Measurements from ENCODE around the gene PCDHA13. TPM values are rescaled to one million over a fixed set of nuclear protein-coding genes. Genes with fewer than 3 reads are reported as not detected.

PCDHA13 gene
- total RNA-seq, 2 donors from 2014 or later, result 1.3 to 1.5 TPM

DNA sequence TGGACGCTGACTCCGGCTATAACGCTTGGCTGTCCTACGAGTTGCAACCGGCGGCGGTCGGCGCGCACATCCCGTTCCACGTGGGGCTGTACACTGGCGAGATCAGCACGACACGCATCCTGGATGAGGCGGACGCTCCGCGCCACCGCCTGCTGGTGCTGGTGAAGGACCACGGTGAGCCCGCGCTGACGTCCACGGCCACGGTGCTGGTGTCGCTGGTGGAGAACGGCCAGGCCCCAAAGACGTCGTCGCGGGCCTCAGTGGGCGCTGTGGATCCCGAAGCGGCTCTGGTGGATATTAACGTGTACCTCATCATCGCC, 4.7 kb upstream of the PCDHA13 start:
- no peak overlapping the region for H3K27ac ChIP-seq
- H3K4me1 ChIP-seq (replicated peaks), result no peaks in the 10 kb centered on the region
- H3K27me3 ChIP-seq (replicated peaks; ENCODE audit: insufficient read depth), result no peaks in the 10 kb centered on the region
- H3K36me3 ChIP-seq, result no peaks in the 10 kb centered on the region
- no peaks in the 10 kb centered on the region for H3K9me3 ChIP-seq
- TF ChIP-seq, protein P1, sequence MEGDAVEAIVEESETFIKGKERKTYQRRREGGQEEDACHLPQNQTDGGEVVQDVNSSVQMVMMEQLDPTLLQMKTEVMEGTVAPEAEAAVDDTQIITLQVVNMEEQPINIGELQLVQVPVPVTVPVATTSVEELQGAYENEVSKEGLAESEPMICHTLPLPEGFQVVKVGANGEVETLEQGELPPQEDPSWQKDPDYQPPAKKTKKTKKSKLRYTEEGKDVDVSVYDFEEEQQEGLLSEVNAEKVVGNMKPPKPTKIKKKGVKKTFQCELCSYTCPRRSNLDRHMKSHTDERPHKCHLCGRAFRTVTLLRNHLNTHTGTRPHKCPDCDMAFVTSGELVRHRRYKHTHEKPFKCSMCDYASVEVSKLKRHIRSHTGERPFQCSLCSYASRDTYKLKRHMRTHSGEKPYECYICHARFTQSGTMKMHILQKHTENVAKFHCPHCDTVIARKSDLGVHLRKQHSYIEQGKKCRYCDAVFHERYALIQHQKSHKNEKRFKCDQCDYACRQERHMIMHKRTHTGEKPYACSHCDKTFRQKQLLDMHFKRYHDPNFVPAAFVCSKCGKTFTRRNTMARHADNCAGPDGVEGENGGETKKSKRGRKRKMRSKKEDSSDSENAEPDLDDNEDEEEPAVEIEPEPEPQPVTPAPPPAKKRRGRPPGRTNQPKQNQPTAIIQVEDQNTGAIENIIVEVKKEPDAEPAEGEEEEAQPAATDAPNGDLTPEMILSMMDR (IDR thresholded peaks at IDR 0.05), result no peak
- TF ChIP-seq POLR2AphosphoS5 (IDR thresholded peaks at IDR 0.05) (no peak), POLR2A (IDR thresholded peaks at IDR 0.05) (no peak)
- 35% methylated on average over 12 of the region's 37 CpGs for WGBS
- no peak overlapping the region for H3K4me3 ChIP-seq
- DNase-seq (ENCODE audit: low spot score), result no peak
- intact Hi-C loops (cut with DNase I), result no loop called here

GRCh38 chr5:140882591-140882899, 621 bp downstream of the PCDHA13 start:
- intact Hi-C loops (cut with DNase I), result no loop called here
- DNase-seq (ENCODE audit: low spot score), result no peak
- 19% methylated on average over 12 of the region's 12 CpGs for WGBS
- H3K4me1 ChIP-seq (replicated peaks), result no peaks in the 10 kb centered on the region
- H3K27ac ChIP-seq, result no peak overlapping the region
- no peak overlapping the region for H3K4me3 ChIP-seq
- no peaks in the 10 kb centered on the region for H3K9me3 ChIP-seq
- TF ChIP-seq POLR2AphosphoS5 (IDR thresholded peaks at IDR 0.05) (no peak), POLR2A (IDR thresholded peaks at IDR 0.05) (no peak)
- TF ChIP-seq, protein P1 (IDR thresholded peaks at IDR 0.05), result no peak
- no peaks in the 10 kb centered on the region for H3K27me3 ChIP-seq (replicated peaks; ENCODE audit: insufficient read depth)
- H3K36me3 ChIP-seq, result no peaks in the 10 kb centered on the region

DNA sequence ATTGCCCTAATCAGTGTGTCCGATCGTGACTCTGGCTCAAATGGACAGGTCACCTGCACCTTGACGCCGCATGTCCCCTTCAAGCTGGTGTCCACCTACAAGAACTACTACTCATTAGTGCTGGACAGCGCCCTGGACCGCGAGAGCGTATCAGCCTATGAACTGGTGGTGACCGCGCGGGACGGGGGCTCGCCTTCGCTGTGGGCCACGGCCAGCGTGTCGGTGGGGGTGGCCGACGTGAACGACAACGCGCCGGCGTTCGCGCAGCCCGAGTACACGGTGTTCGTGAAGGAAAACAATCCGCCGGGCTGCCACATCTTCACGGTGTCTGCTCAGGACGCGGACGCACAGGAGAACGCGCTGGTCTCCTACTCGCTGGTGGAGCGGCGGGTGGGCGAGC, 1.4 kb downstream of the PCDHA13 start:
- H3K9me3 ChIP-seq, result no peaks in the 10 kb centered on the region
- H3K4me3 ChIP-seq, result no peak overlapping the region
- no peak for DNase-seq (ENCODE audit: low spot score)
- TF ChIP-seq, protein P1 (IDR thresholded peaks at IDR 0.05), result no peak
- no peak for TF ChIP-seq POLR2A (IDR thresholded peaks at IDR 0.05)
- 37% methylated on average over 41 of the region's 41 CpGs for WGBS
- intact Hi-C loops (cut with DNase I), result no loop called here
- no peaks in the 10 kb centered on the region for H3K4me1 ChIP-seq (replicated peaks)
- no peaks in the 10 kb centered on the region for H3K27me3 ChIP-seq (replicated peaks; ENCODE audit: insufficient read depth)
- no peak overlapping the region for H3K27ac ChIP-seq
- H3K36me3 ChIP-seq, result no peaks in the 10 kb centered on the region

GRCh38 chr5:140883927-140884697, 2.2 kb downstream of the PCDHA13 start:
- H3K9me3 ChIP-seq, result no peaks in the 10 kb centered on the region
- H3K36me3 ChIP-seq, result no peaks in the 10 kb centered on the region
- no peak for TF ChIP-seq POLR2A (IDR thresholded peaks at IDR 0.05)
- TF ChIP-seq POLR2AphosphoS5 (IDR thresholded peaks at IDR 0.05), result no peak
- TF ChIP-seq, protein P1 (IDR thresholded peaks at IDR 0.05), result no peak
- DNase-seq (ENCODE audit: low spot score), result no peak
- no peaks in the 10 kb centered on the region for H3K4me1 ChIP-seq (replicated peaks)
- H3K27ac ChIP-seq, result no peak overlapping the region
- no peaks in the 10 kb centered on the region for H3K27me3 ChIP-seq (replicated peaks; ENCODE audit: insufficient read depth)
- intact Hi-C loops (cut with DNase I), result no loop called here
- no peak overlapping the region for H3K4me3 ChIP-seq
- 38% methylated on average over 42 of the region's 79 CpGs for WGBS

DNA sequence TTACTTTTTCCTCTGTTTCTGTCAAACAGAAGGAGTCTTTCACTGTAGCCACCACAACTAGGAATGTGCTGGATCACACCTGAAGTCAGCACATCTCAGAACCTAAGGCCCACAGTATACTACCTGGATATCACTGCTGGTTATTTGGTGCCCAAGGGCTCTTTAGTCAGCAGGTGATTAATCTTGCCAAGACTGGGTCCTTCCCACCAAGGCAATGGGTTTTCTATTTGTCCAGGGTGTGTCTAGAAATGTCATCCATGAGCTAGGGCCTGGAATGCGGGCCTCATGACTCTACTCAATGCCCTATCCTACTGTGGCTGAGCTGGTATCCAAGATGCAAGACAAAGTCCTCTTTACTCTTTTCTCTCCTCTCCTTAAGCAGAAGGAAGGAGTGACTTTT, 34.4 kb downstream of the PCDHA13 start:
- H3K9me3 ChIP-seq, result no peaks in the 10 kb centered on the region
- no peak for DNase-seq (ENCODE audit: low spot score)
- 80% methylated on average over 1 of the region's 1 CpG for WGBS
- no peak overlapping the region for H3K27ac ChIP-seq
- no peaks in the 10 kb centered on the region for H3K27me3 ChIP-seq (replicated peaks; ENCODE audit: insufficient read depth)
- TF ChIP-seq POLR2AphosphoS5 (IDR thresholded peaks at IDR 0.05), result no peak
- TF ChIP-seq POLR2A (IDR thresholded peaks at IDR 0.05), result no peak
- TF ChIP-seq, protein P1 (IDR thresholded peaks at IDR 0.05), result no peak
- intact Hi-C loops (cut with DNase I), result no loop called here
- H3K36me3 ChIP-seq, result no peaks in the 10 kb centered on the region
- no peak overlapping the region for H3K4me3 ChIP-seq
- H3K4me1 ChIP-seq (replicated peaks), result no peaks in the 10 kb centered on the region

All from prostate gland (tissue), 2 donors.